ENCODE results near the gene SRGAP1.
"Not testable (repeated sequence)": the region's sequence is repeated elsewhere in the genome, so short reads cannot be mapped to it uniquely, and the experiment has no call there.

The SRGAP1 gene

DNA sequence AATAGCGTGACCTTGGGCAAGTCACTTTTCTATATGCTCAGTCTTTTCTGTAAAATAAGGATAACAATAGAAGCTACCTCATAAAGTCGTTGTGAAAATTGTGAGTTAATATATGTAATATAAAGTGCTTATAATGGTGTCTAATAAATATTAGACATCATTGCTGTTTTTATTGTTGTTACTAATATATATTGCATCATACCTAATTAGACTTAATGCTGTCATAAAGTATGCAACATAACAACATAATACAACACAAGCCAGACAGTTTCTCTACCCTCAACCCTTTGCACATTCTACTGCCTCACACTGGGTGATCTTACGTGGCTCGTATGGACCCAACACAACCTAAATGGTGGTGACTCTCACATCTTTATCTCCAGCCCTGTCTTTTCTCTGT is 240.7 kb downstream of the SRGAP1 start:
- no peak for DNase-seq (ENCODE audit: low read depth, low spot score)

- DNase-seq (ENCODE audit: low read depth, low spot score): no peak
These were observed 241.5 kb downstream of the SRGAP1 start for GRCh38 chr12:64085996-64086395.

DNA sequence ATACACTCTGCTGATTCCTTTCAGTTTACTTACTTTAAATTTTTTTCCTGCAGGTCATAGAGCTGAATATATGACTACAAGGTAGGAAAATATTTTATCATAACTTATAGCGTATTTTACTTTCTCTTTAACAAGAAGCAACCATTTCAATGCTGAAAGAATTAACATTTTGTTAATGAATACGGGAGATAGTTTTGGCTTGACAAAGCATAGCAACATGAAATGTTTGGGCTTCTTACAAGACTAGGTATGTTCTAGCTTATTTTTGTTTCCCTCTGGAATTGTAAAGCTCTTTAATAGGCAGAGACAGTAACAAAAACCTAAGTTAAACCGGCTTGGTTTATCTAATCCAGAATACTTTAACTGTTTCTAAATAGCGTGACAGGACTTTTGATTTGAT is 242.4 kb downstream of the SRGAP1 start:
- DNase-seq (ENCODE audit: low read depth, low spot score): no peak

GRCh38 chr12:64087761-64088160 is 243.3 kb downstream of the SRGAP1 start:
- no peak for DNase-seq (ENCODE audit: low read depth, low spot score)

DNA sequence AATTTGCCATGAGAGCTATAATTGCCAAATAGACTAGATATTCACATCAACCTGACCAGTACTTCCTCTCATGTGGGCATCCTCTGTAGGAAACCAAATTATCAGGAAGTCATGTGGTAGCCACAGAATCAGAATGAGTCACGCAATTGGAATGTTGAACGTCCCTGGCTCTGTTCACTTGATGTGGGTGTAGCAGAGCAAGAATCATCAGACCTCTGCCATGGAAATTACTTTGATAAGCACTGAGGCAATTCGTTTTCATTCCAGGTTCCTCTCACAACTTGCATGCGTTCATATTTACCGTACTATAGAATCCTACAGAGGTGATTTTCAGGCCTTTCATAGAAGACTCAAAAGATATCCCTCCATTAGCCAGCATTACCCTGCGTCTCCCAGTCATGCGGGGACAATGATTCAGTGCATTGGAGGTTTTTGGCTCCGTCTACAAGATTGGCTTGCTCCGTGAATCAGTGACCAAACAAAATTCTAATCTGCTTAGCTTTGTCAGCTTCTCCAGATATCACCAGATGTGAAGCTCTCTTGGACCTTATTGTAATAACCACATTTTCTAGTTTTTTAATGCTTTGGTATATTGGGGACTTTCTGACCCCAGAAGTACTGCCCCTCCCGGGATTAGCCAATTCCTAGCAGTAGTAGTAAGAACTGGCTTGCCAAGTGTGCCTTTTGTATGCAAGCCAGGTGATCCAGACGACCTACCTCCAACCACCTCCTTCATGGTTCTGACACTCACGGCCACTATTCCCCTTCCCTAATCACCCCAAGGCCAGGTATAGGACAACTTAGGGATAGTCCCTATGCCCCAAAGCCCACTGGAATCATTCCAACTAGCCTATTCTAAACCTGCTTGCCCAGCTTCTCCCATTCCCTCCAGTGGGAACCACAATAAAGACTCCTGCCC is 244.2 kb downstream of the SRGAP1 start:
- DNase-seq (ENCODE audit: low read depth, low spot score): peak; percentile 95

GRCh38 chr12:64090047-64090446 is 245.5 kb downstream of the SRGAP1 start:
- DNase-seq (ENCODE audit: low read depth, low spot score): no peak

DNA sequence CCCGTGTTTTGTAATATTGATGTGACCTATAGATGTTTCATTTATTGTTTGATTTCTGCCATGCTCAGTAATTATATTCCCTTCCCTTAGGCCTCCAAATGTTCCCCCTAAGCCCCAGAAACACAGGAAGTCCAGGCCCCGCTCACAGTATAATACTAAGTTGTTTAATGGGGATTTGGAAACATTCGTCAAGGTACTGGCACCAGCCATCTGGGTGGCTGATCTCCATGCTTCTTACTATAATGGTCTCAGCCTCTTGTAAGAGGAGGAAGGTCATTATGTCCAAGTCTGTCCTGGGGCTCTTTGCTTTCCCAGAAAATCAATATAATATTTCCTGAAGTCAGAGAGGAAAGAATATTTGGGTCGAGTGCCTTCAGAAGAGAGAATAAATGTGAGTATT is 246.7 kb downstream of the SRGAP1 start:
- no peak for DNase-seq (ENCODE audit: low read depth, low spot score)

GRCh38 chr12:64092507-64093196 is 248.2 kb downstream of the SRGAP1 start:
- DNase-seq (ENCODE audit: low read depth, low spot score): no peak

DNA sequence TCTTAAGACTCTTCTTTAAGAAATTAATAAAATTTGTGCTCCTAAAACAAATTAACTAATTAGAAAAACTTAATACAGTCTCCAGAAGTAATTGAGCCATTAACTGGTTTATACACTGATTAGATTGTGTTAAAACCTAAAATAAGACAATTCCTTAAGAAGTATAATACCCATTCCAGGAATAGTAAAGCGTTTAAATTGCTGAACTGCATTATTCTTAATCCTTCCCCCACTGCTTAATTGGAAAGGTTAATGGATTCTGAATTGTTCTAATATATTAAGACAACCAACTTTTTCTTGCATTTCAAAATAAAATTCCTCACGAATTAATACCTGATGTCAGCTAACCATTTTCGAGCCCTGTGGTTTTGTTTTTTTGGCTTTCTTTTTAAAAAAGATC is 249.2 kb downstream of the SRGAP1 start:
- DNase-seq (ENCODE audit: low read depth, low spot score): no peak

GRCh38 chr12:64097366-64098105 is 253.0 kb downstream of the SRGAP1 start:
- DNase-seq (ENCODE audit: low read depth, low spot score): no peak

GRCh38 chr12:64098709-64099354 is 254.3 kb downstream of the SRGAP1 start:
- DNase-seq (ENCODE audit: low read depth, low spot score): peak; percentile 29

DNA sequence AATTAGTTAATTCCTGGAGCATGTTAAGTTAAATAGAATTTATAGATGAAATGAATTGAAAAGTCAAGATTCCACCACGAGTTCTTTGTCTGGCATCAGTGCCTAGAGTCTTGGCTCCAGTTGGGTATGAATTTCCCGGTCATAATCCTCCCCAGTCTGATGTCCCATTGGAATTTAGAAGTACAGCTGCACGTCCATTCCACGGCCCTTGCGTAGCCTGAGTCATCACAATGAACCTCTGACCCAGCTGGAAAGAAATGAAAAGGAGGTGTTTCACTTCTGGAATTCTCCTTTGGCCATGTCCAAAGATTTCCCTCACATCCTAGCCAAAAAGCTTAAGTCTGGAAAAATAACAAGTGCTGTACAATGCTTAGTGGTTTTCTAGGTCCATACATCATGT is 254.9 kb downstream of the SRGAP1 start:
- peak; percentile 91 for DNase-seq (ENCODE audit: low read depth, low spot score)

- peak; percentile 49 for DNase-seq (ENCODE audit: low read depth, low spot score)
These were observed 257.8 kb downstream of the SRGAP1 start for GRCh38 chr12:64102339-64102738.

GRCh38 chr12:64103825-64104740 is 259.6 kb downstream of the SRGAP1 start:
- DNase-seq (ENCODE audit: low read depth, low spot score): peak; percentile 57

DNA sequence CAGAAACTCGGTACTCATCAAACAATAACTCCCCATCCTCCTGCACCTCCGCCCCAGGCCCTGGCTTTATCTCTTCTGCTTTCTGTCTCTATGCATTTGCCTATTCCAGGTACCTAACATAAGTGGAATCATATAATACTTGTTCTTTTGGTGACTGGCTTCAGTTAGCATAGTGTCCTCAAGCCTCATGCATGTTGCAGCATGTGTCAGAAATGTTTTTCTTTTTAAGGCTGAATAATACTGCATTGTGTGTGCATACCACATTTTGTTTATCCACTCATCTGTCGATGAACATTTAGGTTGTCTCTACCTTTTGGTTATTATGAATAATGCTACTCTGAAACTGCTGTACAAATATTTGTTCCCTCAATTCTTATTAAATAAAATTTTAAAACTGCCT is 260.5 kb downstream of the SRGAP1 start:
- no peak for DNase-seq (ENCODE audit: low read depth, low spot score)

DNA sequence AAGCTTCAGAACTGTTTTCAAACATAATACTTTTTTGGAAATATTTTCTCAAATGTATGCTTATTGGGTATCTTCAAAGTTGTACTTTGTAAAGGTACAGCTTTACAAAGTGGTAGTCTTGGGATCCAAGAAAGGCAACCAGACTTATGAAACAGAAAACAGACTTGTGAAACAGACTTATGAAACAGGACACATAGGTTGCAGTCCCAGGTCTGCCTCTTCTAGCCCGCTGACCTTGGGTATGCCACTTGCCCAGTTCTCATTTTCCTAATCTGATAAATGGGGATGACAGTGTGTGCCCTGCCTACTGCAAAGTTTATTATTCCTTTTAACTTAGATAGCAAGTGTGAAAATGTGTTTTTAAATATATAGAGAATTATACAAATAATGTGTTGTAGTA is 263.3 kb downstream of the SRGAP1 start:
- DNase-seq (ENCODE audit: low read depth, low spot score): no peak

- no peak for DNase-seq (ENCODE audit: low read depth, low spot score)
These were observed 265.2 kb downstream of the SRGAP1 start for GRCh38 chr12:64109706-64110105.

GRCh38 chr12:64110864-64111263 is 266.4 kb downstream of the SRGAP1 start:
- no peak for DNase-seq (ENCODE audit: low read depth, low spot score)

DNA sequence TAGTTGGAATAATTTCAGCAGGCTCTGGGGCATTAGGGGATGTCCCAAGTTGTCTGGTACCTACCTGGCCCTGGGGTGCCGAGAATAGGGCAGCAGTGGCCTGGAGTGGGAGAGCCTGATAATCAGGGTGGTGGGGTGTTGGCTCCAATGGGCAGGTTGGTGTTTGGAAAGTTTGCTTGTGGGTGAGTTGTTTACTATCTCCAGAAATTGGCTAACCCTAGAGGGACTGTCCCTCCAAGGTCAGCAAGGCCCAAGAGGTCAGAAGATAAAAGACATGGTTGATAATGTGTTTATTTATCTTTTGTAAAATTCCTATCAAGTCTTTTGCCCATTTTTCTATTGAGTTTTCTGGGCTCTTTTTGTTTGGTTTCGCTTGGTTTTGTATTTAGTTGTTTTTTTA is 272.5 kb downstream of the SRGAP1 start:
- DNase-seq (ENCODE audit: low read depth, low spot score): no peak

DNA sequence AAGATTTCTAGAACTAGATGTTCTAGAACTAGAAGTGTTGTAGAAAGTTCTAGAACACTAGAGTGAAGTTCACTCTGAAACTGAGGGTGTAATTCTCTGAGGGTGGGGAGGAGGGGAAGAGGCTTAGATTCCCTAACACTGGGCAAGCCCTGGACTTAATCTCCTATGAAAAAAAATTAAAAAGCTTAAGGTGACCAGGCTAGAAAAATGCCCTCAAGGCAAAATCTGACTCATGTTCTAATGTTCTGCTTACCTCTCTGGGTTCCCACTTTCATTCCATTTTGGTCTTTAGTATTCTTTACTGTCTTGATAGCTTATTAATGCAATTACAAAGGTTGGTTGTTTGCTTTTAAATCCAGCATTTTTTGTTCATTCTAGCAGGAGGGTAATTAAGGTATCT is 276.1 kb downstream of the SRGAP1 start:
- no peak for DNase-seq (ENCODE audit: low read depth, low spot score)

GRCh38 chr12:64121086-64121485 is 276.6 kb downstream of the SRGAP1 start:
- not testable (repeated sequence) for DNase-seq (ENCODE audit: low read depth, low spot score)

Measured in astrocyte of the hippocampus (primary cell).